Skeletal muscle cell (primary cell): Measurements from ENCODE around the gene VPS26C.

Experiments used
- DNase-seq: peaks from one replicate; pipeline ENCODE4 v3.0.0-alpha.2; 2010; ENCODE audit warnings: low read depth
- H3K4me3 ChIP-seq: 2 replicates; pipeline ENCODE4 v1.5.1; 2011; ENCODE audit warnings: low read depth, mild to moderate bottlenecking, control low read depth, low read length, moderate library complexity

The VPS26C gene

GRCh38 chr21:37268186-37268503, 1.0 kb upstream of the VPS26C start:
- no peak for DNase-seq
- peak overlapping the region; percentile 84 for H3K4me3 ChIP-seq

DNA sequence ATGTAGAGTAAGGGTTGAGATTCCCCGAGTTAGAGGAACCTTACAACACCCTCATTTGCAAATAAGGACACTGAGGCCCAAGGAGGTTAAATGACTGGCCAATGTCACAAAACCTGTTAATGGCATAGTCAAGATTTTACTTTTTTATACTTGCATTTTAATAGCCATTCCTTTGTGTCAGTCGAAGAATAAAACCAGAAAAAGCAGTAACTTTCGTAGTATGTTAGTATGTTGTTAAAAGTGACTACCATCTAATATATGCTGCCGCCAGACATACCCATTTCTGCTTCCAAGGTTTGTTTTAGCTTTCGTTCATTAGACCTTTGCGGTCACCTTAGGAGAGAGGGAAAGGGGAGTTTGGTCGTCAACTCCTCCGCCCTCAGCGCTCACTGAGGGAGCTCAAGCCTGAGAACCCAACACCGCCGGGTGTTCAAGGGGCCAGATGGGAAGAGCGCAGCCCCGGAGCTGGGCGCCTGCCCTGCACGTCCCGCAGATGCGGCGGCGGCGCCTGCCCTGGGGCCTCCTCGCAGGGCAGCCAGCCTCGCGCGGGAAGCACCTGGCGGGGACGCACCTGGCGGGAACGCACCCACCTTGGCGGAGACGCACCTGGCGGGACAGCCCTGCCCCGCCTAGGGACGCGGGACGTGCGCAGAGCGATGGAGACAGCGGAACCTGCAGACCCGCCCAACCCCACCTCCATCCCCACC, 466 bp downstream of the VPS26C start:
- no peak for DNase-seq
- H3K4me3 ChIP-seq, result peak overlapping the region; percentile 84

DNA sequence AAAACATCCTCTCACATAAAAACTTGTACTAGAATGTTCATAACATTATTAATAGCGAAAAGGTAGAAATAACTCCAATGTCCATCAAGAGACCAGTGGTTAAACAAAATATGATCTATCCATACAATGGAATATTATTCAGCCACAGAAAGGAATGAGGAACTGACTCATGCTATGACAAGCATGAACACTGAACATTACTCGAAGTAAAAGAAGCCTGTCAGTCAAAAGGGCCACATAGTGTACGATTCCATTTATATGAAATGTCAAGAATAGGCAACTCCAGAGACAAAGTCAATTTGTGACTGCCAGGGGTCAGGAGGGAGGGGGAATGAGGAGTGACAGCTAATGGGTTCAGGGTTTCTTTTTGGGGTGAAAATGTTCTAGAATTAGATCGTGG, 2.3 kb downstream of the VPS26C start:
- no peak for DNase-seq
- no peak overlapping the region for H3K4me3 ChIP-seq

DNA sequence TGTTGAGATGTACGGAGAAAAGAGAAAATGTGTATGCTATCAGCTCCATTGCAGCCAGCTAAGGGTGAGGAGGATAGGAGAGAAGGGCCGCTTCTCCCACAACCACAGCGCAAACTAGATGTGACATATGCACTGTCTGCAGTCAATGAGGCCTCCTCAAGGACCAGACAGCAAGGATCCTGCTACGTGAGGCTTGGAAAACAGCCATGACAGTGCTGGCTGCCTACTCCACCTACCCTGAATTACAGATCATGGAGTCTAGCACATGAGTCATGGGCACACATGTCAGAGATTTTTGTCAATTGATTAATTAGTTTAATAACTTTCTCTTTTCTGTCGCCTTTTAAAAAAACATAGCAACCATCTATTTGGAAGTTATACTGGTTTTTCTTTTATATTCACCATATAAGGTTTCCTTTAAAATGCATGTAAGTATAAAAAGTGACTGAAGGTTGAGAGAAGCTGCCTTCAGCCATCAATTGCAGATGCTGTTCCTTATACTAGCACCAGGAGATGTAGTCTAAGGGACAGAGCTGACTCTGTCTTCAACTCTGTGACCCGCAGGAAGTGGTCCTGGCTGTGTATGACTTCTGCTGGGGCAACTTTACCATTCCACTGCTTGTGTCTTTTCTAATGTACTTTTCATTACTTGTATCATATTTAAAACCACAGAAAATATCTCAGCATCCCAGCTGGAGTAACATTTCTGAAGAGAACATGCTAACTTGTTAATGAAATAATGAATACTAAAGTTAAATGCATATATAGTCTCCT, 3.1 kb downstream of the VPS26C start:
- DNase-seq, result no peak
- no peak overlapping the region for H3K4me3 ChIP-seq

- no peak for DNase-seq
Measured at GRCh38 chr21:37259426-37259825, 7.7 kb downstream of the VPS26C start.

GRCh38 chr21:37257967-37258877, 8.9 kb downstream of the VPS26C start:
- DNase-seq, result no peak
- H3K4me3 ChIP-seq, result peak overlapping the region; percentile 58

More at GRCh38 chr21:37259426-37259825, 7.7 kb downstream of the VPS26C start:
- H3K4me3 ChIP-seq, result no peak overlapping the region

GRCh38 chr21:37257511-37257966, 9.6 kb downstream of the VPS26C start:
- peak overlapping the region; percentile 58 for H3K4me3 ChIP-seq
- DNase-seq, result no peak

- no peak overlapping the region for H3K4me3 ChIP-seq
- DNase-seq, result no peak
Measured at GRCh38 chr21:37253991-37254390, 13.1 kb downstream of the VPS26C start.

DNA sequence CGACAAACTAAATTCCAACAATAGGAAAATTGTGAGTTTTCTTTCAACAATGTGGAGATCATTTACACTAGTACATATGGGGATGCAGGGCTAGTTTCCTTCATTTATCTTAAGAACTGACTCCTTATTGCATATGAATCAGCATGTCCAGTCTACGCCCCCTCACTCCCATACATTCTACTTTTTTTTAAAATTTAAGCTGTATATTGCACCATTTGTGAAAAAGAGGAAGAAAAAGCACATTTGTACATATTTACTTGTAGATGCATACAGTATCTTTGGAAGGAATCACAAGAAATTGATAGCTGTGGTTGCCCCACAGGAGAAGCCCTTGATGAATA, 15.9 kb downstream of the VPS26C start:
- no peak overlapping the region for H3K4me3 ChIP-seq
- no peak for DNase-seq

- no peak overlapping the region for H3K4me3 ChIP-seq
- DNase-seq, result no peak
Measured at GRCh38 chr21:37249112-37249904, 17.8 kb downstream of the VPS26C start.

DNA sequence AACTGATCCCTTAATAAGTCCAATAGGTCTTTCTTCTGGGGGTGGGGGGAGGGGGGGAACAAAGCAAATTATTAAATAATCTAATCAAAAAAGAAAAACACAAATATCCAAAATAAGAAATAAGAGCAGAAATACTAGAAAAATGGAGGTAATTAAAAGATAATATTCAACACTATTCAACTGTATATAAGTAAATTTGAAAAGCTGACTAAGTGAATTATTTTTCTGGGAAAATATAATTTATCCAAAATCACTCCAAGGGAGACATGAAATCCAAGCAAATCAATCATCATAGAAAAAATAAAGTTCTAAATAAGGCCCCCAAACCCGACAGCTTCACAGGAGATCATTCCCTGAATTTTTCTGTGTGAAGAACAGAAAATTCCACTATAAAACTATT, 18.8 kb downstream of the VPS26C start:
- H3K4me3 ChIP-seq, result no peak overlapping the region
- no peak for DNase-seq

- H3K4me3 ChIP-seq, result no peak overlapping the region
- no peak for DNase-seq
Measured at GRCh38 chr21:37245151-37245550, 22.0 kb downstream of the VPS26C start.

- no peak overlapping the region for H3K4me3 ChIP-seq
- no peak for DNase-seq
Measured at GRCh38 chr21:37244501-37245095, 22.5 kb downstream of the VPS26C start.

GRCh38 chr21:37243961-37244360, 23.2 kb downstream of the VPS26C start:
- no peak overlapping the region for H3K4me3 ChIP-seq
- no peak for DNase-seq

DNA sequence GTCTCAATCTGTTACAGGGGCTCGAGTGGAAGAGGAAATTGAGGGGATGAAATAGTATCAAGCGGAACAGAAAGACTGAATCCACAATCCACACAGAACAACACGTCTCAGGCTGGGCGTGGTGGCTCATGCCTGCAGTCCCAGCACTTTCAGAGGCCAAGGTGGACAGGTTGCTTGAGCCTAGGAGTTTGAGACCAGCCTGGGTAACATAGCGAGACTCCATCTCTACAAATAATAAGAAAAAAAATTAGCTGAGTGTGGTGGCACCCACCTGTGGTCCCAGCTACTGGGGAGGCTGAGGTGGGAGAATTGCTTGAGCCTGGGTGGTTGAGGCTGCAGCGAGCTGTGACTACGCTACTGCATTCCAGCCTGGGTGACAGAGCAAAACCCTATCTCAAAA, 25.7 kb downstream of the VPS26C start:
- no peak for DNase-seq
- H3K4me3 ChIP-seq, result no peak overlapping the region

GRCh38 chr21:37240978-37241377, 26.2 kb downstream of the VPS26C start:
- H3K4me3 ChIP-seq, result no peak overlapping the region
- DNase-seq, result no peak

GRCh38 chr21:37237764-37238163, 29.4 kb downstream of the VPS26C start:
- no peak for DNase-seq

DNA sequence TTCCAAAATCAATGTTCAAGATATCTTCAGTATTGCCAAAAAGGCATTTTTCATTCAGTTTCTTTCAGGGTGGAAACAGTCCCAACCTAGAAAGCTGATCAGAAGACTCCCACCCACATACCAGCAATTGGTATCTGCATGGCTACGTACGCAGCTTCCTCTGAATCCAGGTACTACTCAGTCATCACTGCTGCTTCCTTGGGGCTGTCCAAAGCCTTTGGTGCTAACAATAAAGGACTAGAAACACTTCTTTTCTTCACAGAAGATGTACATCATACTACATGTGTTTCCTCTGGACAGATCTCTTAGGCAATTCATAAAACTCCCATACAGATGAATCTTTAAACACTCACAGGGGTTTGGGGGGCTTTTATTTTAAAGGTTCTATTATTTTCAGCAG, 29.8 kb downstream of the VPS26C start:
- no peak overlapping the region for H3K4me3 ChIP-seq

More at GRCh38 chr21:37237764-37238163, 29.4 kb downstream of the VPS26C start:
- no peak overlapping the region for H3K4me3 ChIP-seq

DNA sequence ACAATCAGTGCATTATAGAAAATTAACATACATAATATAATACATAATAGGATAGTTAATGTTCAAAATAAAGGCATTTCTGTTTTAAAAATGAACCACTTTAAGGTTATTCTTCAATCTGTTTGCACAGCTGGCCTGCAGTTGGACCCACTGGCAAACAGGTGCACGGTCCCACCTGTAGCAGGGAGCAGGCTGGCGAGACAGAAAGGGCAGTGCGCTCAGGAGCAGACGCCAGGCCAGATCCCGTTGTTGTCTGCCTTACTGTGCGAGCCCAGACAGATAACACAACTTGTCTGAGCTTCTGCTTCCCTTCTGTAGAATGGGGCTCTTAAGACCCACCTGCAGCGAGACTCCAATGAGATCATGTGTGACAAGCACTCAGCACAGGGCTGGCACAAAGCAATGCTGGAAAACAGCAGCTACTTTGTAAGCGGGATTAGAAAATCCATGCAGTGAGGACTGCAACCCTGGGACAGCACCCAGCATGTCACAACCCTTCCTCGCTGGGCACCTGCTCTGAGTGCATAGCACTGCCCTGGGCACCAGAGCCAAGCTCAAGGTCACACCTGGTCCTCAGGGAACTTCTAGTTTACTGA, 33.5 kb downstream of the VPS26C start:
- DNase-seq, result no peak
- H3K4me3 ChIP-seq, result no peak overlapping the region

More for the DNA sequence above, 29.8 kb downstream of the VPS26C start:
- no peak for DNase-seq
